ENCODE measurements around the gene IL16.

- no peak for TF ChIP-seq FOXP2 (optimal IDR thresholded peaks at IDR 0.05; ENCODE audit: borderline replicate concordance, extremely low read depth, extremely low read length, insufficient read depth)
- no peak for TF ChIP-seq SIN3A (IDR thresholded peaks at IDR 0.05; ENCODE audit: borderline replicate concordance, insufficient read depth, low read length)
- no peak for TF ChIP-seq REST (IDR thresholded peaks at IDR 0.05; ENCODE audit: insufficient read depth in 1 of 2, low read depth in 2 of 2, low read length in 2 of 2)
Observed at GRCh38 chr15:81313686-81314085, 117.0 kb downstream of the IL16 start.
